Activated T-helper 17 cell treated with anti-CD3 and anti-CD28 coated beads, Interleukin-2, amount 50 U/mL, for 72 hours (primary cell): ENCODE data around the gene CIC. TPM values are rescaled to one million over a fixed set of nuclear protein-coding genes. Genes with fewer than 3 reads are reported as not detected.
"Not testable (repeated sequence)": the region's sequence is repeated elsewhere in the genome, so short reads cannot be mapped to it uniquely, and the experiment has no call there.

Source experiments
- ATAC-seq: fragments of 150-1000 bp; cut with Tn5 transposase; replicated peaks from 2 replicates; pipeline ENCODE4 v1.10.0; 2021; ENCODE audit warnings: mild to moderate bottlenecking, moderate library complexity
- H3K27ac Mint-ChIP-seq: one replicate; pipeline ENCODE4 v1.8.0; 2022; ENCODE audit warnings: mixed read lengths
- H3K27me3 Mint-ChIP-seq: one replicate; pipeline ENCODE4 v1.8.0; 2022; ENCODE audit warnings: mixed read lengths
- H3K36me3 Mint-ChIP-seq: one replicate; pipeline ENCODE4 v1.8.0; 2022; ENCODE audit warnings: low read depth, mild to moderate bottlenecking, mixed read lengths
- H3K4me1 Mint-ChIP-seq: one replicate; pipeline ENCODE4 v1.8.0; 2022; ENCODE audit warnings: mixed read lengths
- H3K4me3 Mint-ChIP-seq: one replicate; pipeline ENCODE4 v1.8.0; 2022; ENCODE audit warnings: mild to moderate bottlenecking, mixed read lengths
- H3K9me3 Mint-ChIP-seq: one replicate; pipeline ENCODE4 v1.8.0; 2022; ENCODE audit warnings: mixed read lengths
- total RNA-seq, 2 donors: library from RNA; stranded (reverse); gene quantifications; one replicate each; pipeline ENCODE4 v1.2.3, GENCODE V29; 2022

Gene CIC
- total RNA-seq, 2 donors from 2014 or later, result 85.4 to 165 TPM

DNA sequence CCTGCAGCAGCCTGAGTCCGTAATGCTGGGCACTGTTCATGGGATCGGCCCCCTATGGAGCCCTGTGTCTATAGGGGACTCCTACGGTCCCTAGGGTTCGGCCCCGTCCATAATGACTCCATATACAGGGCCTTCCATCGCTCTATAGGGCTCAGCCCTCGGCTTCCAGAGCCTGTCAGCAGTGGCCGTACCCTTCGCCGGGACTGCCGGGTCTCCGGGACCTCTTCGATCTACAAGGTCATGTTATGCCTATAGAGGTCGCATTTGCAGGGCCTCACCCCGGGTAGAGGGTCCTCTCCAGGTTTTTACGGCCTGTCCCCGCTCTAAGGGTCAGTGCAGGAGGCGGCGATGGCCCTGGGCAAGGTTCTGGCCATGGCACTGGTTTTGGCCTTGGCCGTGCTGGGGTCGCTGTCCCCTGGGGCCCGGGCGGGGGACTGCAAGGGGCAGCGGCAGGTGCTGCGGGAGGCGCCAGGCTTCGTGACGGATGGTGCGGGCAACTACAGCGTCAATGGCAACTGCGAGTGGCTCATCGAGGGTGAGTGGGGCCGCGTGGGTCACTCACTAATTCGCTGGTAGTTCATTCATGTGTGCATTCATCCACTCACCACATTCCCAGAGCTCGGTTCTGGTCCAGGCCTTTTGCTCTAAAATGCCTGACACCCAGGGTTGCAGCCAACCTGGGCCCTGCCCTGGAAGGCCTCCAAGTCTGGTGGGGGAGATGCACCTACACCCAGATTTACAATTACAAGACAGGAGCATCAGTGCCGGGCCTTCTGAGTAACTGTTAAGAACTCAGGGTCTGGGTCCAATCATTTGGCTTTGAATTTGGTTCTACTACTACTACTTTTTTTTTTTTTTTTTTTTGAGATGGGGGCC, 57.1 kb downstream of the CIC start:
- peaks cover 8% of the 10 kb centered on the region for H3K36me3 Mint-ChIP-seq

DNA sequence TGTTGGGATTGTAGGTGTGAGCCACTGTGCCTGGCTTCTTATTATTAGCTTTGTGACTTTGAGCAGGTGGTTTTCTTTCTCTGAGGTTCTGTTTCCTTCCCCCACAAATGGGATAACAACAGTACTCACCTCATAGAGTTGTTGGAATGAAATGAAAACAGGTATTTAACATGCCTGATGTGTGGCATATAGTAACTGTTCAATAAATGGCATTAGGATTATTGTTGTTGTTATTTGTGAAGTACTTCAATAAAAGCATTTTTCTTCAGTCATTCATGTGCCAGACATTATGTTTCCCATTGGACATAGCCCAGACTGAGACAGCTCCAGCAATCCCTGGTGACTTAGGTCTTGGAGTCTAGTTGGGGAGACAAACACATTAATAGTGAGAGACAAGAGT, 57.9 kb downstream of the CIC start:
- no peaks in the 10 kb centered on the region for H3K9me3 Mint-ChIP-seq
- peaks cover 6% of the 10 kb centered on the region for H3K27me3 Mint-ChIP-seq
- H3K27ac Mint-ChIP-seq, result no peak overlapping the region
- H3K4me1 Mint-ChIP-seq, result peaks cover 19% of the 10 kb centered on the region
- peaks cover 8% of the 10 kb centered on the region for H3K36me3 Mint-ChIP-seq
- peak overlapping the region; percentile 97 for H3K4me3 Mint-ChIP-seq
- ATAC-seq, result no peak

More for the DNA sequence above, 57.1 kb downstream of the CIC start:
- H3K4me3 Mint-ChIP-seq, result peak overlapping the region; percentile 97
- H3K27ac Mint-ChIP-seq, result peak overlapping the region; percentile 86
- peaks cover 6% of the 10 kb centered on the region for H3K27me3 Mint-ChIP-seq
- ATAC-seq, result peak; percentile 15
- peaks cover 19% of the 10 kb centered on the region for H3K4me1 Mint-ChIP-seq
- no peaks in the 10 kb centered on the region for H3K9me3 Mint-ChIP-seq

GRCh38 chr19:42327381-42327780, 58.3 kb downstream of the CIC start:
- Mint-ChIP-seq H3K9me3 (no peaks in the 10 kb centered on the region), H3K4me3 (no peak overlapping the region), H3K27me3 (peaks cover 6% of the 10 kb centered on the region), H3K36me3 (peaks cover 8% of the 10 kb centered on the region), H3K4me1 (peaks cover 19% of the 10 kb centered on the region), H3K27ac (no peak overlapping the region)
- no peak for ATAC-seq

DNA sequence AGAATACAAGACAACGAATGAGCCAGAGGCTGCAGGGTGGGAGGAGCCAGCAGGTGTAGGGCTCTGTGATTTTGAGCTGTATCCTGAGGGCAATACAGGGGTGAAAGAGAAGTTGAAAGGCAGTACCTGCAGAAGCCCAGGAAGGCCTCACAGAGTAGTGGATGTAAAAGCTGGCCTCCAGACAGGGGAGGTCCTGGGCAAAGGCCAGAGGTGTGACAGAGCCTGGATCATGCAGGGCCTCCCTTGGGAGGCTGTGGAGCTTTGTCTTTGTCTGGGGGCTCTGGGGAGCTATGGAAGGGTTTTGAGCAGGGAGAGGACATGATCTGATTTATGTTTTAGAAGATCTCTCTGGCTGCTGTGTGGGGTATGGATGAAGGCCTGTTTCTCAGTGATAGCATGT, 59.1 kb downstream of the CIC start:
- Mint-ChIP-seq H3K27me3 (peaks cover 6% of the 10 kb centered on the region), H3K4me3 (no peak overlapping the region), H3K27ac (peak overlapping the region; percentile 10), H3K36me3 (peaks cover 8% of the 10 kb centered on the region), H3K4me1 (peaks cover 19% of the 10 kb centered on the region), H3K9me3 (no peaks in the 10 kb centered on the region)
- no peak for ATAC-seq

- peak overlapping the region; percentile 2 for H3K27ac Mint-ChIP-seq
- H3K36me3 Mint-ChIP-seq, result peaks cover 8% of the 10 kb centered on the region
- no peaks in the 10 kb centered on the region for H3K9me3 Mint-ChIP-seq
- H3K4me3 Mint-ChIP-seq, result no peak overlapping the region
- H3K27me3 Mint-ChIP-seq, result peaks cover 6% of the 10 kb centered on the region
- H3K4me1 Mint-ChIP-seq, result peaks cover 19% of the 10 kb centered on the region
- ATAC-seq, result no peak
Observed at GRCh38 chr19:42328854-42329253, 59.8 kb downstream of the CIC start.

DNA sequence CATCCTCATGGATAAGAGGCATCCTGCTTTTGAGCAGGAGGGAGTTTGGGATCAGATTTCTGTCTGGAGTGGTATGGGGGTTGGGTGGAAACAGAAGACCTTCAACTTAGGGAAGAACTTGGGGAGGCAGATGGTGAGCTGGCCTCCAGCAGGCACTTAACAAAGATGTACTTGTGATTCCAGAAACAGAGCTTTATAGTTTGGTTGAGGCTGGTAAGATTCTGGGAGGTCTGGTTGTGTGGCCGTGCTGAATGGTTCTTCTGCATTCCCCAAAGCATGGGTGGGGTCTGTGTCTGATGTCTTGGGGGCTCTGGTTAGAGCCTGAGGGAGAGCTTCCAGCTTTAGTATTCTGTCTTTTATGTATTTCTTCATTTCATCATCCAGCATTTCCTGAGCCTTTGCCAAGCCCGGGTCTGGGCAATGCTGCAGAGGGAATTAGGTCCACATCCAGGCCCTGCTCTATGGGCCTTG, 61.2 kb downstream of the CIC start:
- peak overlapping the region; percentile 4 for H3K27ac Mint-ChIP-seq
- H3K27me3 Mint-ChIP-seq, result no peaks in the 10 kb centered on the region
- peaks cover 13% of the 10 kb centered on the region for H3K4me1 Mint-ChIP-seq
- H3K36me3 Mint-ChIP-seq, result peaks cover under 1% of the 10 kb centered on the region
- no peak overlapping the region for H3K4me3 Mint-ChIP-seq
- ATAC-seq, result no peak
- no peaks in the 10 kb centered on the region for H3K9me3 Mint-ChIP-seq

DNA sequence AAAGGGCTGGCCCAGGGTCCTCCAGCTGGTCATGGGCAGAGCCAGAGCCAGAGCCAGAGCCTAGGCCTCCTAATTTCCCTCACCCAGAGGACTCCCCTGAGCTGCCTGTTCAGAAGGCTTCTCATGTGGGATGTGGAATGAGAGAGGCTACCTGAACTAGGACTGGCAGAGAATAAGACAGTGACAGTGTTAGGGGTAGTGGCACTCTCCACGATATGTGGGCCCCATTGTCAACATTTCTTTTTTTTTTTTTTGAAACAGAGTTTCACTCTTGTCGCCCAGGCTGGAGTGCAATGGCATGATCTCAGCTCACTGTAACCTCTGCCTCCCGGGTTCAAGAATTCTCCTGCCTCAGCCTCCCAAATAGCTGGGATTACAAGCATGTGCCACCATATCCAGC, 62.3 kb downstream of the CIC start:
- not testable (repeated sequence) for ATAC-seq, H3K9me3 Mint-ChIP-seq, H3K4me3 Mint-ChIP-seq, H3K27me3 Mint-ChIP-seq, H3K27ac Mint-ChIP-seq, H3K36me3 Mint-ChIP-seq
- H3K4me1 Mint-ChIP-seq, result peaks cover 13% of the 10 kb centered on the region

DNA sequence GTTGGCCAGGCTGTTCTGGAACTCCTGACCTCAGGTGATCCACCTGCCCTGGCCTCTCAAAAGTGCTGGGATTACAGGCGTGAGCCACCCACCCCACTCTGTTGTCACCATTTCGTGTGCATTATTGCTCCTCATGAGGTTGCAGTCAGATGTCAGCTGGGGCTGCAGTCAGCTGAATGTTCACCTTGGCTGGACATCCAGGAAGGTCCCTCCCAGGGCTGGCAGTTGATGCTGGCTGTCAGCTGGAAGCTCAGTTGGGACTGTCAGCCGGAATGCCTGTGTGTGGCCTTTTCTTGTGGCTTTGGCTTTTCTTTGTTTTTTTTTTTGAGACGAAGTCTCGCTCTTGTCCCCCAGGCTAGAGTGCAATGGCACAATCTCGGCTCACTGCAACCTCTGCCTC, 63.0 kb downstream of the CIC start:
- H3K27me3 Mint-ChIP-seq, result no peaks in the 10 kb centered on the region
- H3K9me3 Mint-ChIP-seq, result no peaks in the 10 kb centered on the region
- no peaks in the 10 kb centered on the region for H3K36me3 Mint-ChIP-seq
- no peak overlapping the region for H3K27ac Mint-ChIP-seq
- H3K4me3 Mint-ChIP-seq, result no peak overlapping the region
- no peak for ATAC-seq
- H3K4me1 Mint-ChIP-seq, result peaks cover 11% of the 10 kb centered on the region

GRCh38 chr19:42333018-42333417, 64.0 kb downstream of the CIC start:
- H3K4me1 Mint-ChIP-seq, result peaks cover 5% of the 10 kb centered on the region
- no peaks in the 10 kb centered on the region for H3K36me3 Mint-ChIP-seq
- H3K27ac Mint-ChIP-seq, result no peak overlapping the region
- H3K27me3 Mint-ChIP-seq, result no peaks in the 10 kb centered on the region
- ATAC-seq, result no peak
- H3K9me3 Mint-ChIP-seq, result no peaks in the 10 kb centered on the region
- no peak overlapping the region for H3K4me3 Mint-ChIP-seq

GRCh38 chr19:42333975-42334696, 65.1 kb downstream of the CIC start:
- H3K36me3 Mint-ChIP-seq, result no peaks in the 10 kb centered on the region
- H3K4me1 Mint-ChIP-seq, result no peaks in the 10 kb centered on the region
- no peak overlapping the region for H3K27ac Mint-ChIP-seq
- no peak overlapping the region for H3K4me3 Mint-ChIP-seq
- no peaks in the 10 kb centered on the region for H3K27me3 Mint-ChIP-seq
- no peak for ATAC-seq
- H3K9me3 Mint-ChIP-seq, result no peaks in the 10 kb centered on the region

GRCh38 chr19:42334697-42335373, 65.8 kb downstream of the CIC start:
- Mint-ChIP-seq H3K4me1 (no peaks in the 10 kb centered on the region), H3K36me3 (no peaks in the 10 kb centered on the region), H3K27me3 (no peaks in the 10 kb centered on the region), H3K9me3 (no peaks in the 10 kb centered on the region), H3K4me3 (no peak overlapping the region), H3K27ac (no peak overlapping the region)
- ATAC-seq, result no peak

- H3K4me3 Mint-ChIP-seq, result no peak overlapping the region
- no peaks in the 10 kb centered on the region for H3K36me3 Mint-ChIP-seq
- ATAC-seq, result no peak
- no peak overlapping the region for H3K27ac Mint-ChIP-seq
- no peaks in the 10 kb centered on the region for H3K27me3 Mint-ChIP-seq
- H3K9me3 Mint-ChIP-seq, result no peaks in the 10 kb centered on the region
- no peaks in the 10 kb centered on the region for H3K4me1 Mint-ChIP-seq
Observed at GRCh38 chr19:42335374-42335936, 66.4 kb downstream of the CIC start.

DNA sequence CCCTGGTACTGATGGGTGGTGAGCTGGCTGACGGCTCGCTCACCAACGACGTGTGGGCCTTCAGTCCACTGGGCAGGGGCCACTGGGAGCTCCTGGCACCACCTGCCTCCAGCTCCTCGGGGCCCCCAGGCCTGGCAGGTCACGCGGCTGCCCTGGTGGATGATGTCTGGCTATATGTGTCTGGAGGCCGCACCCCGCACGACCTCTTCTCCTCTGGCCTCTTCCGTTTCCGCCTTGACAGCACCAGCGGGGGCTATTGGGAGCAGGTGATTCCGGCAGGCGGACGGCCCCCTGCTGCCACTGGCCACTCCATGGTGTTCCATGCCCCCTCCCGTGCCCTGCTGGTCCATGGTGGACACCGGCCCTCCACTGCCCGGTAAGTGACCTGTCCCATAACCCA, 66.9 kb downstream of the CIC start:
- Mint-ChIP-seq H3K4me3 (no peak overlapping the region), H3K36me3 (no peaks in the 10 kb centered on the region), H3K27ac (no peak overlapping the region), H3K27me3 (no peaks in the 10 kb centered on the region), H3K4me1 (no peaks in the 10 kb centered on the region), H3K9me3 (no peaks in the 10 kb centered on the region)
- no peak for ATAC-seq

DNA sequence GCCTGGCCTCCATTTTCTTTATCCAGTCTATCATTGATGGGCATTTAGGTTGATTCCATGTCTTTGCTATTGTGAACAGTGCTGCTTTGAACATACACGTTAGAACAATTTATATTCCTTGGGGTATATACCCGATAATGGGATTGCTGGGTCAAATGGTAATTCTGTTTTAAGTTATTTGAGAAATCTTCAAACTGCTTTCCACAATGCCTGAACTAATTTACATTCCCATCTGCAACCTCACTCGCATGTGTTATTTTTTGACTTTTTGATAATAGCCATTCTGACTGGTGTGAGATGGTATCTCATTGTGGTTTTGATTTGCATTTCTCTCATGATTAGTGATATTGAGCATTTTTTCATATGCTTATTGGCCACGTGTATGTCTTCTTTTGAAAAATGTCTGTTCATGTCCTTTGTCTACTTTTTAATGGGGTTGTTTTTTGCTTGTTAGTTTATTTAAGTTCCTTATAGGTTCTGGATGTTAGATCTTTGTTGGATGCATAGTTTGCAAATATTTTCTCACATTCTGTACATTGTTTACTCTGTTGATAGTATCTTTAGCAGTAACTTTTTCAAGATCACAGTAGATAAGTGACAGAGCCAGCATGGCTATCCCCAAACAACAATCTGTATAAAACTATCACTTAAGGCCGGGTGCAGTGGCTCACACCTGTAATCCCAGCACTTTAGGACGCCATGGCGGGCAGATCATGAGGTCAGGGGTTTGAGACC, 70.2 kb downstream of the CIC start:
- not testable (repeated sequence) for H3K27me3 Mint-ChIP-seq, H3K36me3 Mint-ChIP-seq, H3K27ac Mint-ChIP-seq, ATAC-seq, H3K9me3 Mint-ChIP-seq, H3K4me3 Mint-ChIP-seq, H3K4me1 Mint-ChIP-seq
